Activated T-helper 17 cell treated with anti-CD3 and anti-CD28 coated beads, Interleukin-2, amount 50 U/mL, for 72 hours (primary cell): ENCODE data around the gene FIG4. TPM values are rescaled to one million over a fixed set of nuclear protein-coding genes. Genes with fewer than 3 reads are reported as not detected.
"Not testable (repeated sequence)": the region's sequence is repeated elsewhere in the genome, so short reads cannot be mapped to it uniquely, and the experiment has no call there.

Experiments used
- ATAC-seq: fragments of 150-1000 bp; cut with Tn5 transposase; replicated peaks from 2 replicates; pipeline ENCODE4 v1.10.0; 2021; ENCODE audit warnings: mild to moderate bottlenecking, moderate library complexity
- H3K27ac Mint-ChIP-seq: one replicate; pipeline ENCODE4 v1.8.0; 2022; ENCODE audit warnings: mixed read lengths
- H3K27me3 Mint-ChIP-seq: one replicate; pipeline ENCODE4 v1.8.0; 2022; ENCODE audit warnings: mixed read lengths
- H3K36me3 Mint-ChIP-seq: one replicate; pipeline ENCODE4 v1.8.0; 2022; ENCODE audit warnings: low read depth, mild to moderate bottlenecking, mixed read lengths
- H3K4me1 Mint-ChIP-seq: one replicate; pipeline ENCODE4 v1.8.0; 2022; ENCODE audit warnings: mixed read lengths
- H3K4me3 Mint-ChIP-seq: one replicate; pipeline ENCODE4 v1.8.0; 2022; ENCODE audit warnings: mild to moderate bottlenecking, mixed read lengths
- H3K9me3 Mint-ChIP-seq: one replicate; pipeline ENCODE4 v1.8.0; 2022; ENCODE audit warnings: mixed read lengths
- total RNA-seq, 2 donors: library from RNA; stranded (reverse); gene quantifications; one replicate each; pipeline ENCODE4 v1.2.3, GENCODE V29; 2022

The FIG4 gene
- total RNA-seq, 2 donors from 2014 or later, result 10.5 to 18.8 TPM

DNA sequence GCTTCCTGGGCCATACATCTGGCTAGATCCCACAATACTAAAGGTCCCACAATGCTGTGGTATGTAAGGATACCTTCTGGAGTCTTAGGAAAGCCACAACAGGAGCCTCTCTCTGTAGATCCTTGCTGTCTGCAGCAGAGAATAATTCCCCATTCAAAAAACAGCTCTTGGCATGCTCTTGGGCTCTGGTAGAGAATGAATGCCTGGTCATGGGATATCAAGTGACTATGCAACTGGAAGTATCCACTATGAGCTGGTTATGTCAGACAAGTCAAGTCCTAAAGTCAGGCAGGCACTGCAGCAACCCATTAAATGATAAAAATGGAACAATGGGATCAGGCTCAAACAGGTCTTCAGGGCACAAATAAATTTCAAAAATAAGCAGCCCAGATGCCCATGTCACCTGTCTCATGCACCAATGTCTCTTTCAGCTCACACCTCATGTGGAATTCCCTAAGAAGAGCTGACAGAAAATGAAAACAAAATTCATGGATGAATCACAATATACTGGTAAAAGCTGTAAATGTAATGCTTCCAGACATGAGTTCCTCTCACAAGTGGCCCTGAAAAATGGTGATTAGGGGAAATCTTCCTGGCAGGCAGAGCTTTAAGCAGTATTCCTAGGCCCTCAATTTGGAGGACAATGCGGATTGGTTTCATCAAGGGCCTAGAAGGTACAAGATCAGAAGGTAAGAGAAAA lies 4.4 kb upstream of the FIG4 start:
- Mint-ChIP-seq H3K27me3 (no peaks in the 10 kb centered on the region), H3K4me3 (peak overlapping the region; percentile 30), H3K4me1 (peaks cover 19% of the 10 kb centered on the region), H3K27ac (peak overlapping the region; percentile 73), H3K36me3 (no peaks in the 10 kb centered on the region), H3K9me3 (no peaks in the 10 kb centered on the region)
- peak; percentile 5 for ATAC-seq

DNA sequence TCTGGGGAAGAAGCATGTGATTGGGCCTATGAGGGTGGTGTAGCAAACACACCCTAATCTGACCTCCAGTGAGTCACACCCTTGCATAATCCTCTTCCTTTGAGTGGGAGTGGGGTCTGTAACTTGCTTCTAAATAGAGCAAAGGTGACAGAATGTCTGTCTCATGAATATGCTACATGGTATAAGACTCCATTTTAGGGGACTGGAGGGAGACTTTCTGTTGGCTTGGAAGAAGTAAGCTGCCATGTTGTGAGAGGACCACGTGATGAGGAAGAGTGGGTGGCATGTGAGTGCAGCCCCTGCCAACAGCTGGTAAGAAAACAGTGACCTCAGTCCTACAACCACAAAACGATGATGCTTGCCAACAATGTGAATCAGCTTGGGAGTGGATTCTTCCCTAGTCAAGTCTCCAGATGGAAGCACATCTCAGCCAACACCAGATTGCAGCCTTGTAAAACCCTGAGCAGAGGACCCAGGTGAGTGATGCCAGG lies 3.8 kb upstream of the FIG4 start:
- Mint-ChIP-seq H3K4me3 (peak overlapping the region; percentile 30), H3K27ac (peak overlapping the region; percentile 73)

DNA sequence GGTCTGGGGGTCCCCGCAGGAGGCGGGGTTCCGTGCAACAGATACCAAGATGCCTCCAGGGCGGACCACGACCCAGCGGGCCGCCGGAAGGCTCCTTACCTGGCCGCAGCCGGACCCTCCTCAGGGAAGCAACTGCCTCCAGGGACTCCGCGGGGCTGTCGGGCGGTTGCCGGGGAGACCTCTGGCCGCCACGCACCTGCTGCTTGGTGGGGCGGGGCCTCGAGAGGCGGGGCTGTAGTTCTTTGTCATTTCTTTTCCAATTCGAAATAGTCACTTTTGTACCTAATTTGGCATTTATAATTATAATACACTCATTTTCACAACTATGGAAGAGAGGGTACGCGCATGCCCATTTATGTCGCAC lies 741 bp upstream of the FIG4 start:
- no peaks in the 10 kb centered on the region for H3K27me3 Mint-ChIP-seq
- peak overlapping the region; percentile 88 for H3K27ac Mint-ChIP-seq
- peaks cover 1% of the 10 kb centered on the region for H3K36me3 Mint-ChIP-seq
- peaks cover 22% of the 10 kb centered on the region for H3K4me1 Mint-ChIP-seq
- ATAC-seq, result peak; percentile 44
- no peaks in the 10 kb centered on the region for H3K9me3 Mint-ChIP-seq
- H3K4me3 Mint-ChIP-seq, result peak overlapping the region; percentile 82

More for the DNA sequence above, 3.8 kb upstream of the FIG4 start:
- Mint-ChIP-seq H3K9me3 (no peaks in the 10 kb centered on the region), H3K36me3 (no peaks in the 10 kb centered on the region), H3K27me3 (no peaks in the 10 kb centered on the region), H3K4me1 (peaks cover 21% of the 10 kb centered on the region)
- ATAC-seq, result peak; percentile 50

DNA sequence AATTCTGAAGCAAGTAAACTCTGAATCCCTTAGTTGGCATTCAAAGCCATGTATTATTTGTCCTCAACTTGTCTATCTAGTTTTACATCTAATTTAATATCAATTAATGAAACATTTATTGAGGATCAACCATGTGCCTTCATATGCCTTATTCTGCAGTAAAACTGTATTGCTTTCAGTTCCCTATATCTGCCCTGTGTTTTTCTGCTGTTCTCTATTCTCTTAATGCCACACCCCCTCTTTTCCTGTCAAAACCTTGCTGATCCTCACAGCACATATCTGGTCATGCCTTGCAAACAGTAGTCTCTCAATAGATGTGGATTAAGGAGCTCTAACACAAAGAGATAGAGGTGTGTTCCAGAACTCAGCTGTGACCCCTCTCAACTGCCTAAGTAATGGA lies 2.0 kb downstream of the FIG4 start:
- H3K4me1 Mint-ChIP-seq, result peaks cover 12% of the 10 kb centered on the region

DNA sequence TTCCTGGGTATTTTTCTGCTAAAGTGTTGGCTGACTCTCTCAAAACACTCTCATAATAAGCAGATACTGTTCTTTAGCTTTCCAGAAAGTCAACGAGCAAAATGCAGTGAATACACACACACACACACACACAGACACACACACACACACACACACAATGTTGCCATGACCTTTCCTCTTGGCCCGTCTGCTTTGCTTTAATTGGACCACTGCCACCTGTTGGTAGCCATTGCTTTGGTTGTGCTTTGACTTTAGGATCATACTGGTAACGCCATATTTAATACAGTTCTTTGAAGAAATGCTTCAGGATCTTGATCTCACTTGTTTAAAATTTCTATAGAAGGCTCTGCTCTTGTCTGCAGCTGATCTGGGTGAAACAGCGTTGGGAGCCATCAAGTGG lies 4.4 kb downstream of the FIG4 start:
- no peaks in the 10 kb centered on the region for H3K27me3 Mint-ChIP-seq
- H3K9me3 Mint-ChIP-seq, result no peaks in the 10 kb centered on the region
- peaks cover 5% of the 10 kb centered on the region for H3K4me1 Mint-ChIP-seq
- no peak for ATAC-seq
- H3K36me3 Mint-ChIP-seq, result peaks cover 13% of the 10 kb centered on the region
- H3K4me3 Mint-ChIP-seq, result no peak overlapping the region
- no peak overlapping the region for H3K27ac Mint-ChIP-seq

More for the DNA sequence above, 2.0 kb downstream of the FIG4 start:
- Mint-ChIP-seq H3K9me3 (no peaks in the 10 kb centered on the region), H3K27me3 (no peaks in the 10 kb centered on the region), H3K27ac (no peak overlapping the region), H3K4me3 (no peak overlapping the region), H3K36me3 (peaks cover 13% of the 10 kb centered on the region)
- no peak for ATAC-seq

DNA sequence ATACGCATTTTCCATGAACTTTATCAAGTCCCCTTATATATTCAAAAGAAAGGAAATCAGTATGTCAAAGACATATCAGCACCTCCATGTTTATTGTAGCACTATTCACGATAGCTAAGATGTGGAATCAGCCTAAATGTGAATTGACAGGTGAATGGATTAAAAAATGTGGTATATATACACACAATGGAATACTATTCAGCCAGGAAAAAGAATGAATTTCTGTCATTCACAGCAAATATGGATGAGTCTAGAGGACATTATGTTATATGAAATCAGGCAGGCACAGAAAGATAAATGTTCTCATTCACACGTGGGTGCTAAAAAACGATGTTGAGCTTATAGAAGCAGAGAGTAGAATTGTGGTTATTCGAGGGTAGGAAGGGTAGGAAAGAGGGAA lies 5.3 kb downstream of the FIG4 start:
- Mint-ChIP-seq H3K9me3 (no peaks in the 10 kb centered on the region), H3K36me3 (peaks cover 13% of the 10 kb centered on the region), H3K4me1 (peaks cover 5% of the 10 kb centered on the region), H3K4me3 (no peak overlapping the region), H3K27ac (no peak overlapping the region), H3K27me3 (no peaks in the 10 kb centered on the region)
- ATAC-seq, result no peak

DNA sequence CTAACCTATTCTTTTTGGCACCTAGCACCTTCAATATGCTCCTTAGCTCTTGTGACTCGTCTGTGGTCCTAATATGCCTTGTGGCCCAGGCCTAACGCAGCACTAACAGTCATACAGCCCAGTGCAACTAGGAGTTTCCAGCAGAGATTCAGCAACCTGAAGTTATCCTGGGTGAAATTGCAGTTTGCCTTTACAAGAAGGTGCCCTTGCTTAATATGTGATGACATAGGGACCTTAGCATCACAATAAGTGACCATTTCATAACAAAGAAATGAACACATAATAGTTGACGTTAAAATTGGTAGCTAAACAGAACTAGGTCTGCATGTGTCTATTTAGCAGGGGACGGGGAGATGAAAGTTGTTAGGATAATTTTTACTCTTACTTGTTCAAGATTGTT lies 10.1 kb downstream of the FIG4 start:
- Mint-ChIP-seq H3K27ac (no peak overlapping the region), H3K4me1 (peaks cover 9% of the 10 kb centered on the region), H3K9me3 (no peaks in the 10 kb centered on the region), H3K27me3 (no peaks in the 10 kb centered on the region), H3K4me3 (no peak overlapping the region), H3K36me3 (peaks cover 3% of the 10 kb centered on the region)
- no peak for ATAC-seq

DNA sequence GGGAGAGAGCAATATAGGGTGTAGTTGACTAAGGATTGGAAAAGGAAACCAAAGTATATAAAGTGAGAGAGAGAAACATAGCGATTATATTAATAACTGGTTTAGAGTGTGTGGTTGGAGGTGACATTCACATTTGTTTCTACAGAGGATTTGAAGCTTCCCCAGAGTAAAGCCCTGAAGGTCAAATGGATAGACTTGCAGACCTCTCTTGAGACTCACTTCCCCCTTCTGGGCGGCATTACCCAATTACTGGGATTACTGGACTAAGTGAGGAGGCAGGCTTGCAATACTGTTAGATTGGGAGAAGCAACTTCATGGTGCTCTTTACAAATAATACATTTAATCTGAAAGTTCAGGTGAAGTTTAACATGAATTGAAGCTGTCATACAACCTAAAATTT lies 10.7 kb downstream of the FIG4 start:
- H3K4me1 Mint-ChIP-seq, result peaks cover 9% of the 10 kb centered on the region
- no peak overlapping the region for H3K4me3 Mint-ChIP-seq
- no peak for ATAC-seq
- no peaks in the 10 kb centered on the region for H3K36me3 Mint-ChIP-seq
- no peak overlapping the region for H3K27ac Mint-ChIP-seq
- no peaks in the 10 kb centered on the region for H3K27me3 Mint-ChIP-seq
- no peaks in the 10 kb centered on the region for H3K9me3 Mint-ChIP-seq

DNA sequence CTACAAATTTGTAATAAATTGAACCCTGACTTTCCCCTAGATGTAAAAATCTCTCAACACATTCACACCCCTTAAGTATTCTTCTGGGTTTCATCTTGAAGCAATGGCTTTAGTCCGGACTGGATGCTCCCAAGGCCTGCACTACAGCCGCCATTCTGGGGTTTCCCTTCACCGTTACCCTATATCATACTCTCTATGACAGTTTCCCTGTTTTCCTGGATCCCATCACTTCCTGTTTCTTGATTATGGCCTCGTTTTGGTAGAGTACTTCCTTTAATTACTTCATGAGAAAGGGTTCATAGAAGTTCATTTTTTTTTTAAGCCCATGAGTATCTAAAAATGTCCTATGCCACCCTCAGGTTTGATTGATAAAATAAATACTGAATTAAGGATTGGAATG lies 11.7 kb downstream of the FIG4 start:
- H3K4me1 Mint-ChIP-seq, result peaks cover 9% of the 10 kb centered on the region
- peak overlapping the region; percentile 39 for H3K27ac Mint-ChIP-seq
- no peaks in the 10 kb centered on the region for H3K9me3 Mint-ChIP-seq
- no peaks in the 10 kb centered on the region for H3K36me3 Mint-ChIP-seq
- ATAC-seq, result no peak
- H3K4me3 Mint-ChIP-seq, result no peak overlapping the region
- H3K27me3 Mint-ChIP-seq, result no peaks in the 10 kb centered on the region

DNA sequence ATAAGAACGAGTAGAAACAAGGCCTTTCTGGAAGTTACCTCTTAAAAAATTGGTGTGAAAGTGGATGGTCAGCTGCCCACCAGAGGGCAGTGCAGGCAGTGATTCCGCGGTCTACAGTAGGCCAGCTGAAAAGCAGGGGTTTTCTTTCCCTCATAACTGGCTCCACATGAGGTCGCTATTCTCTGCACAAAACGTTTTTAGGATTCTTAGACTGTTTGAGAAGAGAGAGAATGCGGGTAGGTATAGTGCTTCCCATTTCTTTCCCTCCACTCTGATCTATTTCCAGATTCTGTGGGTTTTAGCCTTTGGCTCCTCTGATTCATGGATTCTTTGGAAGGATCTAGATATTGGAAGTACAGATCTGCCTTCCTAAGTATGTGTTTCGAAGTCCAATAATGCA lies 14.2 kb downstream of the FIG4 start:
- Mint-ChIP-seq H3K4me1 (peaks cover 9% of the 10 kb centered on the region), H3K9me3 (no peaks in the 10 kb centered on the region), H3K27ac (no peak overlapping the region), H3K27me3 (no peaks in the 10 kb centered on the region), H3K4me3 (no peak overlapping the region), H3K36me3 (no peaks in the 10 kb centered on the region)
- peak; percentile 94 for ATAC-seq

DNA sequence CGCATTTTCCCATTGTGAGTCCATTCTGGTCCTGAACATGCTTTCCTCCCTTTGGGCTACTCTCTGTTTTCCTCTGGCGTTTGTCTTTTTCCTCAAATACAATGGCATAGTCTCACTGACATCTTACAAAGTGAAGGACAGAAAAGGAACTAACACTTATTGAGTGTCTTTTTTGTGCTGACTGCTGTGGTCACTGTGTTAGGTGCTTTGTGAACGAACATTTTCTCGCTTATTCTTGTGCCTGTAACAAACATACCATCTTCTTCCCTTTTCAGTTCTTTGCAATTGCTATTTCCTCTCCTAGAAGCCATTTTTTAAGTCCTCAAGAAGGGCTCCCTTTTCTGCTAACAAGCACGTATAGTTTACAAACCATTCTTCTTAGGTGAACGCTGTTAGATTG lies 15.4 kb downstream of the FIG4 start:
- Mint-ChIP-seq H3K27me3 (no peaks in the 10 kb centered on the region), H3K4me3 (no peak overlapping the region), H3K27ac (no peak overlapping the region), H3K4me1 (peaks cover 9% of the 10 kb centered on the region), H3K9me3 (no peaks in the 10 kb centered on the region), H3K36me3 (no peaks in the 10 kb centered on the region)
- no peak for ATAC-seq

DNA sequence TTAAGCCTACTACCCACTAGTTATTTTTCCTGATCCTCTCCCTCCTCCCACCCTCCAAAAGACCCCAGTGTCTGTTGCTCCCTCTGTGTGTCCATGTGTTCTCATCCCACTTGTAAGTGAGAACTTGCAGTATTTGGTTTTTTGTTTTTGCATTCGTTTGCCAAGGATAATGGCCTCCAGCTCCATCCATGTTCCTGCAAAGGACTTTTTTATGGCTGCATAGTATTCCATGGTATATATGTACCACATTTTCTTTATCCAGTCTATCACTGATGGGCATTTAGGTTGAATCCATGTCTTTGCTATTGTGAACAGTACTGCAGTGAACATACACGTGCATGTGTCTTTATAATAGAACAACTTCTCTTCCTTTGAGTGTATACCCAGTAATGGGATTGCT lies 17.0 kb downstream of the FIG4 start:
- ATAC-seq, H3K4me3 Mint-ChIP-seq, H3K27me3 Mint-ChIP-seq, H3K27ac Mint-ChIP-seq, H3K36me3 Mint-ChIP-seq, H3K9me3 Mint-ChIP-seq: not testable (repeated sequence)
- H3K4me1 Mint-ChIP-seq, result peaks cover 12% of the 10 kb centered on the region

DNA sequence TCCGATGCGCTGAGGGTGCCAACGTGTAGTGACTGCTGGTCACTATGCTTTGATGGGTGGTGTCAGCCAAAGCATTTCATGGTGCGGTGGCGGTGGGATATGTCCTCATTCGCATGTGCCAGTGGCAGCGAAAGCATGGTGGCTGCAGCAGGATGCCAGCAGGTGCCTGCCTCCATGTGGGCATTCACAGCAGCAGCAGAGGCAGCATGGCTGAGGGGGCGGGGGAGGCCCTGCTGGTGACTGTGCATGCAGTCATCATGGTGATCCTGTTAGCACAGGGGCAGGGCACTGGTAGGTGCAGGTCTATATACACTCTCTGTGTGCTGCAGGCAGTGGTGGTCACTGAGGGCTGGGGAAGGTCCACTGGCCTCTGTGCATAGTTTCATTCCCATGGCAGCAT lies 22.0 kb downstream of the FIG4 start:
- Mint-ChIP-seq H3K4me1 (peaks cover 7% of the 10 kb centered on the region), H3K27ac (no peak overlapping the region), H3K9me3 (no peaks in the 10 kb centered on the region), H3K4me3 (no peak overlapping the region), H3K36me3 (peaks cover 30% of the 10 kb centered on the region), H3K27me3 (no peaks in the 10 kb centered on the region)
- peak; percentile 93 for ATAC-seq

DNA sequence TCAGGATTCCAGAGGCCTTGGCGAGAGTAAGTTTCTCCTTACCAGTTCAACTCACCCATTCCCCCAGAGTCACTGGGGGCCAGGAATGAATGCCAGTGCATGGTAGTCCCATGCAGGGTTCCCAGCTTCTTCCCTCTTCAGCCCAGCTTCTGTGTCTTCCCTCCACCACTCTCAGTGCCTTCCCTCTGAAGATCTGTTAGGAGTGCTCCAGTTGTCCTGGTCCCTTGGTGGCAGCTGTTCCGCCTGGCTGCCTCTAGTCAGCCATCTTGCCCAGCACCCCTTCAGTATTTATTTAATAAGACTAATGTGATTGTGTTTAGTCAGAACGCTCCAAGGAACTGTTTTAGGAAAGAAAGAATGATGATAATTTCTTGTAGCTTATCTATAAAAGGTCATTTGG lies 23.1 kb downstream of the FIG4 start:
- Mint-ChIP-seq H3K4me1 (peaks cover 7% of the 10 kb centered on the region), H3K27ac (no peak overlapping the region)

DNA sequence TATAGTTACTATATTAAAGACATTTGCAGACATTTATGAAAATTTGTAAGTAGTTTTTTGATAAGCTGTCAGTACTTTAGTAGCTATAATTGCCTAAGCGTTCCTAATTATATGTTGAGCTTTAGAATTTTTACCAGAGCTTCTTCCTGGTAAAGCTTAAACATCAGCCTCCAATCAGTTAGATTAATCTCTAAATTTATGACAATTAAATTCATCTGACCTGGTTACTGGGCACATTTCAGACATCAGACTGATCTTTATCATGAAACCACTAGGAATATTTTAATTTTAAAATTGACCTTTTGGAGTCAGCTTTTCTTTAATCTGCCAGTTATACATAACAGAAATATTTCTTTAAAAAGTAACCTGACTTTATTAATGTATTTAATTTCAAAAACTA lies 23.5 kb downstream of the FIG4 start:
- Mint-ChIP-seq H3K9me3 (no peaks in the 10 kb centered on the region), H3K4me3 (no peak overlapping the region), H3K4me1 (peaks cover 7% of the 10 kb centered on the region), H3K36me3 (peaks cover 42% of the 10 kb centered on the region), H3K27ac (no peak overlapping the region), H3K27me3 (no peaks in the 10 kb centered on the region)
- no peak for ATAC-seq

More for the DNA sequence above, 23.1 kb downstream of the FIG4 start:
- peaks cover 38% of the 10 kb centered on the region for H3K36me3 Mint-ChIP-seq
- ATAC-seq, result no peak
- no peaks in the 10 kb centered on the region for H3K27me3 Mint-ChIP-seq
- no peaks in the 10 kb centered on the region for H3K9me3 Mint-ChIP-seq
- no peak overlapping the region for H3K4me3 Mint-ChIP-seq

DNA sequence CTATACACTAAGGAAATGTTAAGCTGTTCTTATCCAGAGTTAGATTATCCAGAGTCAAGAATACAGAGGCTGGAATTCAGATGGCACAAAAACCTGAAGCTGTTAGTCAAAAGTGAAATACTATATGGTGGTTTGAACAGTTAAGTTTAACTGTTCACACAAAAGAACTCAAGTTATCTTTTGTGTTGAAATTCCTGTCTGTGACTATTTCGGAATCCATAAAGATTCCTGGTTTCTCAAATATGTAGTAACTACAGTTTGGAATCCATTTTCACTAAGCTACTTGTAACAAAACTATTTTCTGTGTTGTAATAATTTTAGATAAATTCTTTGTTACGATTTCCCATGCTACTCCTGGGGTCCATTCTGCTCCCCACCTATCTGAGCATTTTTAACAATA lies 24.5 kb downstream of the FIG4 start:
- ATAC-seq, result no peak
- Mint-ChIP-seq H3K4me3 (no peak overlapping the region), H3K9me3 (no peaks in the 10 kb centered on the region), H3K4me1 (peaks cover 7% of the 10 kb centered on the region), H3K36me3 (peaks cover 51% of the 10 kb centered on the region), H3K27me3 (no peaks in the 10 kb centered on the region), H3K27ac (no peak overlapping the region)
